ENCODE results near the gene SGIP1. TPM values are rescaled to one million over a fixed set of nuclear protein-coding genes. Genes with fewer than 3 reads are reported as not detected.

The SGIP1 gene
- total RNA-seq, 3 donors from 2014 or later = 0.65 to 7.3 (median 0.93) TPM

DNA sequence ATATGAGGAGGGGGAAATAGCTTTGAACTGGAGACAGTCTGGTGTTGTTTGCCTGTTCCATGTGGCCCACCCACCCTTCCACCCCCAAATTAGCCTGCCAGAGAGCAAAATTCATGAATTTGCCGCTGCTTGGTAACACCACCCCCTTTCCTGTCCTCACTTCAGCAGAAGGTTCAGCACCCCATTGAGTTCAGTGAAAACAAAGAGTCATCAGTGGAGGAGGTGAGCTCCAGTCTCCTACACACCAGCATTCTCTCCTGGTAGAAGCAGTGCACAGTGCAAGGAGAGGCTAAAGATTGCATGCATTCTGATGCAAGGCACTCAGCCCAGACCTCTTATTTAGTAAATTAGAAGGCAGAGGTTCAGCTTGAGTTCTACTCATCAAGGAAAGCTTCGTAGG lies 118.6 kb downstream of the SGIP1 start:
- intact Hi-C loops (cut with DNase I, micrococcal nuclease) = no loop called here
- Histone ChIP-seq H3K4me3 (no peak overlapping the region), H3K4me1 (ENCODE audit: low read depth) (no peaks in the 10 kb centered on the region), H3K9me3 (no peaks in the 10 kb centered on the region), H3K36me3 (ENCODE audit: low read depth) (no peaks in the 10 kb centered on the region)
- no peak for DNase-seq
- ATAC-seq = no peak
- TF ChIP-seq CTCF (IDR thresholded peaks at IDR 0.05) = no peak

DNA sequence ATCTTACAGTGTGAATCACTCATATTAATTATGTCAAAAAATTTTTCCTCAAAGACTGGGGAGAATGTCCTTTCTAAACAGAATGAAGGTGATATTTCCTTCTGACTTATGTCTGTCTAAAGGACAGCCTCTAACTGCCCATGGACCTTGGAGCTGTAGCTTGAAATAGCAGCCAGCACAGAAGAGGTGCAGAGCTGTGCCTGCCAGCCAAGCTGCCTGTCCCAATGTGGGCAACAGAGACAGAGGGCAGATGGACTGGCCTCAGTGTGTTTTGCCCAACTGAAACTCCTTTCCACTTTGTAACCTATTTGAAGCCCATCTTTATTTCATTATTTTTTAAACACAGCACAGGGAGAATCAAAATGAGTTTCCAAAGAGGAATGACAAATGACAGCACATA lies 120.7 kb downstream of the SGIP1 start:
- H3K4me3 ChIP-seq = no peak overlapping the region
- no peak for TF ChIP-seq CTCF (IDR thresholded peaks at IDR 0.05)

DNA sequence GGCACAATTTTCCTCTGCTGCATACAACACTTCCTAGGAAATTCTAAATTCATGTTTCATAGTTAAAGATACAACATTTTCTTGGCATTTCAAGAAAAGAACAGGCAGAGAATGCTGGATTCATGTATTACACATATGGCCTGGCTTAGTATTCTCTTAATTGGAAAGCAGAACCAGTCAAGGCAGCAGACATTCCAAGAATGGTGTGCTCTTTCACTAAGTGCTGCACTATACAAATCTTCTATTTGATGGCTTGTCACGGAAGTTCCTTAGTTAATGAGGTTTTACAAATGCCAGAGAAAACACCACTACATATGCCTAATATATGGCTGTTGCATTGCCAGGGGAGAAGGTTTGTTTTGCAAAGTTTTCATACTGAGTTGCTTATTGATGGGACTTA lies 137.5 kb downstream of the SGIP1 start:
- no peak for ATAC-seq
- no peaks in the 10 kb centered on the region for H3K36me3 ChIP-seq (ENCODE audit: low read depth)
- H3K9me3 ChIP-seq = no peaks in the 10 kb centered on the region
- intact Hi-C loops (cut with DNase I, micrococcal nuclease) = no loop called here
- no peak overlapping the region for H3K4me3 ChIP-seq
- no peak for TF ChIP-seq CTCF (IDR thresholded peaks at IDR 0.05)
- H3K4me1 ChIP-seq (ENCODE audit: low read depth) = no peaks in the 10 kb centered on the region
- DNase-seq = no peak

More for the DNA sequence above, 120.7 kb downstream of the SGIP1 start:
- H3K9me3 ChIP-seq = no peaks in the 10 kb centered on the region
- H3K4me1 ChIP-seq (ENCODE audit: low read depth) = no peaks in the 10 kb centered on the region
- no peak for ATAC-seq
- intact Hi-C loops (cut with DNase I, micrococcal nuclease) = no loop called here
- no peaks in the 10 kb centered on the region for H3K36me3 ChIP-seq (ENCODE audit: low read depth)
- DNase-seq = no peak

DNA sequence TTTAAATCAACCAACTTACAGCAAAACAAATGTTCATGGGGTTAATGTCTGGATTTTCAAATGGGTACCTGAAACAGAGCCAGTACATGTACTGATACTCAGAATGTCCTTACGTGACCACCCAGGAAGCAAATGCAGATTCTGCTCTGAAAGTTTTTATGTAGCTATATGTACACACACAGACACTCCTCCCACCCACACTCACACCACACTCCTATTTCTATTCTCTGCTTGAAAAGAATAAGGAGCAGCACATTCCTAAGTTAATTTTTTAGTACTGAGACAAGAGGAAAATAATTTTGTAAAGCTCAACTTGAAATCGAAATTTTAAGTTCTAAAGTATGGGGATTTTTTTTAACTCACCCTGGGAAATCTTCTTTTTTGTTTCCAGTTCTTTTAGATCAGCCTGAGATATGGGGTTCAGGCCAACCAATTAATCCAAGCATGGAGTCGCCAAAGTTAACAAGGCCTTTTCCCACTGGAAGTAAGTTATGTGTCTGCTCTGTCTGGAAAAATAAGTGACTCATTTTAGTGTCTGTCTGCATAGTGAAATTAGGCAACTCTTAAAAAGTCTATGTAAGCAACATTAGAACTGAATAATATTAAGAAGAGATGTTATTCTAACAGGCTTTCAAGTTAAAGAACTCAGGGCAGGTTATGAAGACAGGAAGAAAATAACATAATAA lies 142.8 kb downstream of the SGIP1 start:
- no peak for TF ChIP-seq CTCF (IDR thresholded peaks at IDR 0.05)
- Histone ChIP-seq H3K36me3 (ENCODE audit: low read depth) (no peaks in the 10 kb centered on the region), H3K4me1 (ENCODE audit: low read depth) (no peaks in the 10 kb centered on the region), H3K9me3 (no peaks in the 10 kb centered on the region), H3K4me3 (no peak overlapping the region)
- ATAC-seq (peak; percentile 16), DNase-seq (peak in 1 of 3 donors; percentile 7)
- intact Hi-C loops (cut with DNase I, micrococcal nuclease) = no loop called here

DNA sequence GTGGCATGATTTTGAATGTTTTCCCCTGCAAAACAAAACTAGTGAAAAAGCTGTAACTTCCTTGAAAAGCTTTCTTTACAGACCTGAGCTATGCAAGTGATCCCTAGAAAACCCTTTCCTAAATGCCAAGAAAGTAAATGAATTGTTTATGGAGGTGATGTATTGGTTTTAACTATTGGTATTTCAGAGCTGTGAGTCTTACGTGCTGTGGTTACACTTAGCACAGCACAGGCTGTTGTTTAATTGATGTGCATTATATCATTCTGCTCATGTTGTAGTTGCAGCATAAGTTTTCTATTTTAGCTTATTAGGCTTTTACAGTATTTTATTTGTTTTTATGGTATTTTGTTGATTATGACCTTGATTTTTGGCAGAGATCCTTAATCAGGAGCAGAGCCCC lies 144.2 kb downstream of the SGIP1 start:
- DNase-seq (no peak), ATAC-seq (no peak)

More for the DNA sequence above, 144.2 kb downstream of the SGIP1 start:
- Histone ChIP-seq H3K4me1 (ENCODE audit: low read depth) (no peaks in the 10 kb centered on the region), H3K36me3 (ENCODE audit: low read depth) (no peaks in the 10 kb centered on the region), H3K9me3 (no peaks in the 10 kb centered on the region), H3K4me3 (no peak overlapping the region)
- no peak for TF ChIP-seq CTCF (IDR thresholded peaks at IDR 0.05)
- intact Hi-C loops (cut with DNase I, micrococcal nuclease) = no loop called here

Measured in mucosa of descending colon (tissue), 3 donors.